22Rv1 (cell line): ENCODE measurements around the gene TTBK1.

Source experiments
- H3K27ac ChIP-seq: fragments of 450-650 bp; 2 replicates; pipeline ENCODE4 v1.5.1; 2017
- CTCF ChIP-seq: fragments of 450-650 bp; IDR thresholded peaks from 2 replicates; pipeline ENCODE4 v1.5.1; 2017; ENCODE audit warnings: mild to moderate bottlenecking
- ZFX ChIP-seq: fragments of 450-650 bp; IDR thresholded peaks from 2 replicates; pipeline ENCODE4 v1.6.1; 2017; ENCODE audit warnings: antibody characterized with exemption, borderline replicate concordance

The TTBK1 gene

DNA sequence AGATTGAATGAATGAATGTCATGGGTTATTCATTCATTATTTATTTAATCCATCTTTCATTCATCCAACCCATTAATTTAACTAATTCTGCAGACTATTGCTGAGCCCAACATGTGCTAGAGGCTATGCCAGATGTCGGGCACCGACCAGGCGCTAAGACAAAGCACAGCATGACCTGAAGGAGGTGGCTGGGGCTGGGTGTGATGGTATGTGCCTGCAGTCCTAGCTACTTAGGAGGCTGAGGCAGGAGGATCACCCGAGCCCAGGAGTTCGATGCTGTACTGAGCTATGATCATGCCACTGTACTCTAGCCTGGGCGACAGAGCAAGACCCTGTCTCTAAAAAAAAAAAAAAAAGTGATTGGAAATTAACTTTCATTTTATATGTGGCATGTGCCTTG lies 49.1 kb downstream of the TTBK1 start:
- TF ChIP-seq ZFX (no peak), CTCF (no peak)
- H3K27ac ChIP-seq = no peak overlapping the region

- H3K27ac ChIP-seq = no peak overlapping the region
- TF ChIP-seq ZFX (no peak), CTCF (no peak)
Measured at GRCh38 chr6:43292763-43293318, 49.6 kb downstream of the TTBK1 start.

DNA sequence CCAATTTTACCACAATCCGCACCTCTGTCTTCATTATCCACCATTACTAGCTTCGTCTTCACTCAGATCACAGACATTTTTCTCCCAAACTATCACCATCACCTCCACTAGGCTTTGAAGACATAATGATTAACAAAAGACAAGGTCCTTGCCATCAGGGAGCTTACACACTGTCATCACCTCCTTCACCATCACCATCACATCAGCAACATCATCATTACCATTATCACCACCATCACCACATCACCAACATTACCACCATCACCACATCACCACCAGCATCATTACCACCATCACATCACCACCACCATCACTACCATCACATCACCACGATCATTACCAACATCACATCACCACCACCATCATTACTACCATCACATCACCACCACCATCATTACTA lies 50.4 kb downstream of the TTBK1 start:
- no peak overlapping the region for H3K27ac ChIP-seq
- TF ChIP-seq ZFX = no peak
- TF ChIP-seq CTCF = no peak

DNA sequence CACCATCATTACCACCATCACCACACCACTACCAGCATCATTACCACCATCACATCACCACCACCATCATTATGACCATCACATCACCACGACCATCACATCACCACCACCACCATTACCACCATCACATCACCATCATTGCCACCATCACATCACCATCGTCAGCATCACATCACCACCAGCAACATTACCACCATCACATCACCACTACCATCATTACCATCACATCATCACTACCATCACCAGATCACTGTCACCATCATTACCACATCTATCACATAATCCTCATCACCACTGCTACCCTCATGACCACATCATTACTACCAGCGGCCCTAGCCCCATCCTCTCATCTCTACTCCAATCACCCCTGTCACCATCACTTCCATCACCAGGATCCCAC lies 51.3 kb downstream of the TTBK1 start:
- no peak overlapping the region for H3K27ac ChIP-seq
- no peak for TF ChIP-seq ZFX
- TF ChIP-seq CTCF = no peak

DNA sequence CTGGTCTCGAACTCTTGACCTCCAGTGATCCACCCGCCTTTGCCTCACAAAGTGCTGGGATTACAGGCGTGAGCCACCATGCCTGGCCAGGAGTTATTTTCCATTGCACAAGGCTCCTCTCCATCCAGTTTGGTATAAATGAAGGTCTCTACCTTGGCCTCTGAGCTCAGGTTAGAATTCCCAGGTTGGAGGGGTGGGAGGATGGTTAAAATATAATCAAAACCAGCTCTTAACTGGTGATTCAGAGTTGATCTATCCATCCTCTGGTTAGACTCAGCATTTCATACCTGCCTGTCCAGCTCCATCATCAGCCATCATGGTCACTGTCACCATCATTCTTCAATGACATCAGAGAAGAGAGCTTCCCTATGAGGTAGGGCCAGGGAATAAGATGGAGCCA lies 52.2 kb downstream of the TTBK1 start:
- H3K27ac ChIP-seq = no peak overlapping the region
- TF ChIP-seq ZFX = no peak
- TF ChIP-seq CTCF = no peak

DNA sequence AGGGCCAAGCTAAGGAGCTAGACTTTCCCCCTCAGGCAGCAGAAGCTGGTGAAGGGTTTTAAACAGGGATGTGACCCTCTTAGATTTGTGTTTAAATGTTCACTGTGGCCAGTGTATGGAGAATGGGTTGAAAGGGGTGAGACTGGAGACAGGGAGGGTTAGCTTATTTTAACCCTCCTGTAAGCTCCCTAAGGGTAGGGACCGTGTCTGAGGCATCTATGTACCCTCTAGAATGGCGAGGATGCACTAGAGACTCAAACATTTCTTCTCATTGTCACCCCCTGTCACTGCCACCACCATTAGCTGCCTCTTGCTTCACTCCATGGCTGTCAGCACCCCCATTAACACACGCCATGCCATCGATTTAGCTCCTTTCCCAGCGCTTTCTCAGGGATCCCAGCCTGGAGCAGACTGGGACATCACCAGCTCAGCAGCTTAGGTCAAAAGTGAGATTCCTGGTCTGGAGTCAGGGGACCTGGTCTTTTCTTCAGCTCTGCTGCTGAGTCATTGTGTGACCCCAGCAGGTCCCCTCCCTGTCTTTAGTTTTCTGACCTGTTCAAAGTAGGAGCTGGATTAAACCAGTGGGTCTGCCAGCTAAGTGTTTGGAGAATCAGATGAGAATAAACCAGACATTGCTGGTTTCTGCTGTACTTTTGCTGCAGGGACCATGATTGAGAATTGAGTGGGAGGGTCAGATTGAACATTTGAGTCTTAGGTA lies 53.7 kb downstream of the TTBK1 start:
- H3K27ac ChIP-seq = no peak overlapping the region
- TF ChIP-seq CTCF (no peak), ZFX (no peak)
